Stimulated activated naive CD4-positive, alpha-beta T cell treated with Interleukin-2 at 50 U/mL for 16 hours (primary cell): ENCODE measurements around the gene MYBL2.

Experiments
- DNase-seq: peaks from one replicate; lab custom pipeline; 2025; lab: John Stamatoyannopoulos, UW

Gene MYBL2

GRCh38 chr20:43723735-43724134, 56.8 kb downstream of the MYBL2 start:
- DNase-seq: no peak

- no peak for DNase-seq
Measured at GRCh38 chr20:43724383-43724782, 57.5 kb downstream of the MYBL2 start.

- DNase-seq: no peak
Measured at GRCh38 chr20:43725666-43726065, 58.8 kb downstream of the MYBL2 start.

DNA sequence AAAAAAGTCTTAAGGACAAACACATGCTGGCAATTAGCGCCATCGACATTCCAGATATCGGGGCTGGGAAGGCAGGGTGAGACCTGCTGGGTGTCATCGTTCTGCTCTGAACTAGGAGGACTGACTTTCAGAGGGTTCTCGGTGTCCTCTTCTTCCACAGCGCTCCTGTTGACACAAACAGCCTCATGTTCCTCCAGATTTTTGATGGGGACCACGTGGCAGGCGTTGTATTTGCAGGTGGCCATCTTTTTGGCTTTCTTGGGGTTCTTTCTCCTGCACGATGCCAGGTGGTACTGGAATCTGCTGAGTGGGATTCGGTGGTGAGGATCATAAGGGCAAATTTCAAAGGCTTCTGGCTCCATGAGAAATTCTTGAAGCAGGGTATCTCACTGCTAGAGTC, 59.4 kb downstream of the MYBL2 start:
- no peak for DNase-seq

DNA sequence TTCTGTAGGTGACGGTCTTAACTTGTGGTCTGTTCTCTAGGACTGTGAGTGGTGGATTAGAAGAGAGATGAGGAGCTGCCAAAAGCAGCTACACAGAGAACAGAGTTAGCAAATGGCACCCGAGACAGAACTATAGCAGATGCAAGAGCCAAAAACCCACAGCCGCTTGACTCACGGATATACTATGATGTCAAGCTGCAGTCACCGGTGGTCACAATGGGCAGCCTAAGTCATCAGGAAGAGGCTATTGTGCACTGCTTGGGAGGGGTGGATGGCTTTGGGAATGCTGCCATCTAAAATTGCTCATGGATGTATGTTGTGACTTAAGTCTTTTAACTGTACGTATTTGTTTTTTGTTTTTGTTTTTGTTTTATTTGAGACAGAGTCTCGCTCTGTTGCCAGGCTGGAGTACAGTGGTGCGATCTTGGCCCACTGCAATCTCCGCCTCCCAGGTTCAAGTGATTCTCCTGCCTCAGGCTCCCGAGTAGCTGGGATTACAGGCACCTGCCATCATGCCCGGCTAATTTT, 60.0 kb downstream of the MYBL2 start, which contains the start of gene GTSF1L:
Gene GTSF1L (minus strand): TSS at position 192 of the 528 bp plus-strand sequence. CDS start 308 bp downstream, outside the sequence.
- DNase-seq: no peak

GRCh38 chr20:43727980-43728590, 61.2 kb downstream of the MYBL2 start:
- no peak for DNase-seq

DNA sequence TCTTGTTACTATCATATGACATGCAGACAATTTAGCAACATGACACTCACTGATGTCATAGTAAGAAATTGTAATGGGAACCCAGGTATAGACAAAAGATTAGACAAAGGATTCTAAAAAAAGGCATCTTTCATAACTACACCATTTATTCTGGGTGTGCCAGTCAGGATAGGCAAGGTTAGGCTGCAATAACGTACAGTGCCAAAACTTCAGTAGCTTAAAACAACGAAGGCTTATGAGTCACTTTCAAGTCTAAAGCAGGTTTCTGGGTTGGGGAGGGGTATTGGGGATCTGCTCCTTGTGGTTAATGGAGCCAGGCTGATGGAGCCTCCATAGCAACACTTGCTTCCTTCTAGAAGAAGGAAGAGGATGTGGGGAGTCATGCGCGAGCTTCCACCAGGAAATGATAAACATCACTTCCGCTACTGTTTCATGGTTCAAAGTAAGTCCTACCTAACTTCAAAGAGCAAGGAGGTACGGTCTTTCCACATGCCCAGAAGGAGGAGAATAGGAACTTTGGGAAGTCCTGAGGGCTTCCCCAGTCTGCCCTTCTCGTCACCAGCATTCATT, 61.9 kb downstream of the MYBL2 start:
- no peak for DNase-seq

DNA sequence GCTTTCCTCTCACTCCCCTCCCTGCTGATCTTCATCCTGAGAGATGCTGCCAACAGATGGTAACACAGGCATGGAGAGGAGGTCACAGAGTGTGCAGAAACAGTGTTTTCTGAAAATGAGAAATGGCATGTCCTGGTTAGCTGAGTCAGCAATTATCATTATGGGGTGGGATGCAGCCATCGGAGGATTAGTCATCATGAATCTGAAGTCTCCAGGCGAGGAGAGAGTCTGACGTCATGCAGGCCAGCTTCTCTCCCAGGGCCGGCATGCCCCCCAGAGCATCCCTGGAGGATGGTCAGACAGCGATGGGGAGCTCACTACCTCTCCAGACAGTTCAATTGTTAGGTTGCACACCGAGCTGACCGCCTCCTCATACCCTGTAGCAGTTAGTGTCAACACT, 64.6 kb downstream of the MYBL2 start:
- DNase-seq: no peak

- no peak for DNase-seq
Measured at GRCh38 chr20:43731927-43732326, 65.0 kb downstream of the MYBL2 start.

DNA sequence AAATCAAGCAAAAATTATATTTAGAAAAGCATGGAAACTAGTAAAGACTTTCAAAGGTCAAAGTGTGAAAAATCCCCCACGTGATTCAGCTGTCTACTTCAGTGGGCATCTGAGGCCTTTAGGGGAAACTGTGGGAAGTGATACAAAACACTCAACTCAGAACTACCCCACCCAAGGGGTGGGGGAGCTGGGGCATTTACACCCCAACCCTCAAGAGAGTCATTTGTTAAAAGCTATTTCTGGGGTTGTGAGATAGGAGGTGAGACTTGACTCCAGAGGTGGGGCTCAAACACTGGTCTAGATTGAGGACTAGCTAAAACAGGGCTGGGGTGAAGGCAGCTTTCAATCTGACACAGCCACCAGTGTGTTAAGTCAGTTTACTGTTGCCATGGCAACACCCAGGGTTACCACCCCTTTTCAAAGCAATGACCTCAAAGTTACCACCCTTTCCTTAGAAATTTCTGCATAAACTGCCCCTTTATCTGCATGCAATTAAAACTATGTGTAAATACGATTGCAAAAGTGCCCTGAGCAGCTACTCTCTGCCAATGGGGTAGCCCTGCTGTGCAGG, 69.8 kb downstream of the MYBL2 start:
- DNase-seq: no peak

DNA sequence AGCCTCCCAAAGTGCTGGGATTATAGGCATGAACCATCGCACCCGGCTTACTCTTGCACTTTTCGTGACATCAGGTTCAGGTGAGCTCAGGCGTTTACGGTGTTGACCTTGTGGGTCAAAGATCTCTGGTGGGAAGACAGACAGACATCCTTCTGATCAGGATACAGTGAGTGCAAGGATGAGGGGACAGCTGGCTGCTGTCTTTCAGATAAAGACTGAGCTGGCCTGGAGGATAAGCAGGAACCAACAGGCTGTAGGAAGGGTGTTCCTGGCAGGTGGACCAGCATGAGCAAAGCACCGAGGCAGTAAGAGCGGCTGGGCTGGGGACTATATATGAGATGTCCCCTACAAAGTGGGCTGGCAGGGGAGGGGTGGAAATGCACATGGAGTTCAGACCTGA, 71.0 kb downstream of the MYBL2 start:
- no peak for DNase-seq

DNA sequence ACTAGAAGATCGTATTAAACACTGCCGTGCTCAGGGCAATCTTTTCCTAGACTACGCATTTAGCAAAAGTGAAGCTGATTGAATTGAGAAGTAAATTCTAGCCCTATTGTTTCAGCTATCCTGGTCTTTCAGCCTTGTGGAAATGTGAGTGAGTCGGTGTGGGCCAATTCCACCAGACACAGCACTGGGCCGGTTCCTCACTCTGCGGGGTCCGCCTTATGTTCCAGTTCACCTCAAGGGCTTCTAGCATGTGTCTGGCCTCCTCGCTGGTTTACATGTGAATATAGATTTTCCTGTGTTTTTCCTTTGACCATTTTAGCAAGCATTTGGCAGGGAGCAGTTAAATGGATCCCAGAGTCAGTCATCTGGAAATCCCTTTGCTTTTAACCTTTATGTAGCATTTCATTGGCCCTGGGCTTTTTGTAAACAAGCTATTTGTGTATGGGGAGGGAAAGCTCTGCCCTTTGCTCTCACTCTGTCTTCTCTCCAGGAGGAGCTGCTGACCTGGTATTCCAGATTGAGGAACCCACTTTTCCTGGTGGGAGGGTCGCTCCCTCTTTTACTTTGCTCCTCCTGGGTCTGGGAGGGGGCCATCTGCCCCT, 72.3 kb downstream of the MYBL2 start:
- DNase-seq: no peak

GRCh38 chr20:43740642-43741041, 73.7 kb downstream of the MYBL2 start:
- DNase-seq: no peak

DNA sequence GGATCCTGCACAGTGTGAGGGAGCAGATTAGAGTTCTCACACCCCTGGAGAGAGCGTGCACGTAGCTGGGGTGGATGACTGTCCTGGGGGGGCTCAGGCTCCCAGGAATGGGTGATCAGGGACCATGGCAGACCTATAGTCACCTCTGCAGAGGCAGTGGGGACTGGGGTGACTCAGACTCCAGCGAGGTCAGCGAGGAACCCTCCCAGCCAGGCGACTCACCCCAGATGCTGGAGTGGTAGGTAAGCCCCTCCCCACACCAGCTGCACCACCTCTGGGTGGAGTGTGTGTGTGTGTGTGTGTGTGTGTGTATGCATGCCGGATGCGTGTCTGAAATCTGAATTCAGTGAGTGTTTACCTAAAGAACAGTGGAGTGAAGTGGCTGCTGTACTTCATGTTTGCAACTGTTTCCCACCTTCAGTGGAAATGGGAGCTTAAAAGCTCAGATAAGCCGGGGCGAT, 77.3 kb downstream of the MYBL2 start:
- no peak for DNase-seq

- no peak for DNase-seq
Measured at GRCh38 chr20:43744966-43745730, 78.2 kb downstream of the MYBL2 start.

DNA sequence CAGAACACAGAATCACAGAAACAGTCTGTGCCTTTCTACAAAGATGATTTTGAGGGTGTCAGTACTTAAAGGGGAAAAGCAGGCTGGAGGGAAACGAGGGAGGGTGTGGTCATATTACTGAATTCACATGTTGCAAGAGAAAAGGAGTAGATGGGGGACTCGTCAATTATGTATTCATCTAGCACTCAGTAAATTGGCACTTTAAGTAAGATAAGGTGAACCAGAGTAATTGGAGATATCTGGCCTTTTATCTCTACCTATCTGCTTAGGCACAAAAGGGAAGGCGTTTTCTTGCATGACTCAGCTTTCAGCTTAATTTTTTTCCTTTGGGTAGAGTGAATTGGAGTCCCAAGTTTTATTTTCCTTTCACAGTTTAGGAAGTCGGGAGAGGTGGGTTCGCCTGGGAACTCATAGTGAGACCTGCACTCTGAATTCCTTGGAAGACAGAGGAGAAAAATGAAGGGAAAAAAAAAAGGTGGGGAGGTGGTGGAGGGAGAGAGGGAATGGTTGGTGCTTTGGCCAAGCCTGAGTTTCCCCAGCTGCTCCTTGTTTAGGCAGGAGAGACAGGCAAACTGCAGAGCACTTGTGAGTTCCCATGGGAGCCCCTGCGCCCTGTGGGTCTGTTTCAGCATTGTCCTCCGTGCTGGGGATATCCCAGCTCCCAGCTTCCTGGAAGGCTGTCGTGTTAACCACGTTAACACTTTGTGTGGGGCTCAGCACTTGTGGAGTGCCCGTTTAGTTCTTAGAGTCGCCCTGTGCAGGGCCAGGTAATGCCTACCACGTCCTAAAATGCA, 79.6 kb downstream of the MYBL2 start:
- no peak for DNase-seq

DNA sequence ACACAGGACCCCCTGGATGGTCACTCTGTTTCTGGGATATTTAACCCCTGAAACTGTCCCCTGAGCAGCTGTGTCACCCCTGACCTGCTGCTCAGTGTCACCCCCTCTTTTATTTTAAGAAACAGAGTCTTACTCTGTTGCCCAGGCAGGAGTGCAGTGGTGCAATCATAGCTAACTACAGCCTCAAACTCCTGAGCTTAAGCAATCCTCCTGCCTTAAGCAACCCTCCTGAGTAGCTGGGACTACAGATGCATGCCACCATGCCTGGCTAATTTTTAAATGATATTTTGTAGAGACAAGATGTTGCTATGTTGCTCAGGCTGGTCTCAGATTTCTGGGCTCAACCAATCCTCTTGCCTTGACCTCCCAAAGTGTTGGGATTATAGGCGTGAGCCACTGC, 81.4 kb downstream of the MYBL2 start:
- DNase-seq: no peak

GRCh38 chr20:43749734-43750294, 82.9 kb downstream of the MYBL2 start:
- peak; percentile 73 for DNase-seq

DNA sequence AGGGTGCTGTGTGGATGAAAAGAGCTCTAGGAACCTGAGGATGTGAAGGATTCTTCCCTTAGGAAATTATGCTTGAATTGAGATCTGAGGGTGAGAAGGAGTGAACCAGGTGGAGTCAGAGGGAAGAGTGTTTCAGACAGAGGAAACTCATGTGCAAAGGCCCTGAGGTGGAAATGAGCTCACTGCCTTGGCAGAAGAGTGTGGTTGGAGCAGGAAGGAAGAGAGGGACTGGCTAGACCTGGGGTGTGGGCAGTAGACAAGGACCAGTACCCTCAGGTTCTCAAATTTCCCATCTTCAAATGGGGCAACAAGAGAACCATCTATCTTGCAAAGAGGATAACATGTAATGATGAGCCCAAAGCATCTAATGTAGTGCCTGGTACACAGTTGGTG, 83.9 kb downstream of the MYBL2 start:
- no peak for DNase-seq

- DNase-seq: peak; percentile 57
Measured at GRCh38 chr20:43751167-43752050, 84.5 kb downstream of the MYBL2 start.
